Measurements from ENCODE around the gene ERI3.

Gene ERI3

DNA sequence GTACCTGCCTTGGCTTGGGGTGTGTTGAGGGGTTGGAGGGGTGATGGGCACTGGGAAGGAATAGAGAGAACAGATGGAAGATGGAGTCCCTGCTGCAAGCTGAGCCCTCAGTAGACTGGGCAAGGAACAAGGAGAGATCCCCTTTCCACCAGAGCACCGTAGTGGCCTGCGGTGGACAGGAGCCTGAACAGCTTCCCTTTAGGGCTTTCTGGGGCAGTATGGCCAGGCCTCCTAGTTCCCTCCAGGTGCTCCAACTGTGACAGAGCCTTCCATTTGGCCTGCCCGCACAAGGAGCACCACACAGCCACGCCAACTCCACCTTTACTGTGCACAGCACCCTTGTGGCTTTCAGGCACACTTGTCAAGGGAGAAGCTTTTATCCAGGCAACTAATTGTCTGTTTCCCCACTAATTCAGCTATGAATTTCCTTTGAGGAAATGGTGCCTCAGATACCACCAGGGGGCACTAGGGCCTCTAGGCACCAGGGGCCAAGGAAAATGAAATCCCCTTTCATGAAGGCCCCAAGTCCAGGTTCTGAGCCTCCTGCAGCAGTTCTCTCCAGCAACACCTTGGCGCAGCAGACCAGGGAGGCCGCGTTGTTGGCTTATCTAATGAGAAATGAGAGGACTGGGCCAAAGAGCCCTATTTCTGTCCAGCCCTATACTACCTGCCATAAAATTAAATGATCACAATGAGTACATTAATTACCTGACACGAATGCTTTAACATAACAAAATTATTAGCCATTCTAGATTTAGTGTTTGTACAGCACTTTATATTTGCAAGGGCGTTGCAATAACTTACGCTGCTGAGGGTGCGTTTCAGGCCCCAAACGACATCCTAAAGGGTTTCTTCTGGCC, 23.1 kb upstream of the ERI3 start:
- no peak for DNase-seq (ENCODE audit: low spot score)
- TF ChIP-seq, protein P1, sequence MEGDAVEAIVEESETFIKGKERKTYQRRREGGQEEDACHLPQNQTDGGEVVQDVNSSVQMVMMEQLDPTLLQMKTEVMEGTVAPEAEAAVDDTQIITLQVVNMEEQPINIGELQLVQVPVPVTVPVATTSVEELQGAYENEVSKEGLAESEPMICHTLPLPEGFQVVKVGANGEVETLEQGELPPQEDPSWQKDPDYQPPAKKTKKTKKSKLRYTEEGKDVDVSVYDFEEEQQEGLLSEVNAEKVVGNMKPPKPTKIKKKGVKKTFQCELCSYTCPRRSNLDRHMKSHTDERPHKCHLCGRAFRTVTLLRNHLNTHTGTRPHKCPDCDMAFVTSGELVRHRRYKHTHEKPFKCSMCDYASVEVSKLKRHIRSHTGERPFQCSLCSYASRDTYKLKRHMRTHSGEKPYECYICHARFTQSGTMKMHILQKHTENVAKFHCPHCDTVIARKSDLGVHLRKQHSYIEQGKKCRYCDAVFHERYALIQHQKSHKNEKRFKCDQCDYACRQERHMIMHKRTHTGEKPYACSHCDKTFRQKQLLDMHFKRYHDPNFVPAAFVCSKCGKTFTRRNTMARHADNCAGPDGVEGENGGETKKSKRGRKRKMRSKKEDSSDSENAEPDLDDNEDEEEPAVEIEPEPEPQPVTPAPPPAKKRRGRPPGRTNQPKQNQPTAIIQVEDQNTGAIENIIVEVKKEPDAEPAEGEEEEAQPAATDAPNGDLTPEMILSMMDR (IDR thresholded peaks at IDR 0.05): no peak
- Histone ChIP-seq H3K27ac (no peak overlapping the region), H3K4me3 (no peak overlapping the region)

DNA sequence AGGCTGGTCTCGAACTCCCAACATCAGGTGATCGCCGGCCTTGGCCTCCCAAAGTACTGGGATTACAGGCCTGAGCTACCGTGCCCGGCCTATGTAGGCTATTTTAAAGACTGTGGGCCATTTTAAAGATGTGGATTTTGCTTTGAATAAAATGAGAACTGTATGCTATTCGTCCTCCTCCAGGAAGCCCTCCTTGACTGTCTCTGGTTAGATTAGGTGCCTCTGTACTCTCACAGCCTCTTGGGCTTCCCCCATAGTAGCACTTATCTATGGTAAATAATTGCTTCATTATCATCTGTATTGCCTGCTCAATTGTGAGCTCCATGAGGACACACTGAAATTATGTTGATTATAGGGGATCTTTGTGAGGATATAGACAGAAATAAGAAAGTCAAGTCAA, 20.5 kb upstream of the ERI3 start:
- DNase-seq (ENCODE audit: low spot score): no peak
- Histone ChIP-seq H3K27ac (no peak overlapping the region), H3K4me3 (no peak overlapping the region)
- TF ChIP-seq, protein P1 (IDR thresholded peaks at IDR 0.05): no peak

DNA sequence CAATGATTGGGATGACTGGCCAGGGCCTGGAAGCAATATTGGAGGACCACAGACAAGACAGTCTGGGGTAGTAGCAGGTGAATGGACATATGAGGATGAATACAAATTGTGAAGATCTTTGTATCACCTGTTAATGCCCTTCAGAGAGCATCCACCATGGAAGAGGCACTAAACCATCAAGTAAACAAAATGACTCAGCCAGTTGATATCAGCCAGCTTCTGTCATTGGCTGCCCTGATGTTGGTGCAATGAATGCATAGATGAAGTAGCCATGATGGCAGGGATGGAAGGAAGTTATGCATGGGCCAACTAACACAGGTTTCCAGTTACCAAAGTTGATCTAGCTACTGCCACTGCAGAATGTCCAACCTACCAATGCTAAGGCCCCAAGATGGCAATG, 16.1 kb upstream of the ERI3 start:
- Histone ChIP-seq H3K4me3 (no peak overlapping the region), H3K27ac (no peak overlapping the region)
- no peak for DNase-seq (ENCODE audit: low spot score)
- TF ChIP-seq, protein P1 (IDR thresholded peaks at IDR 0.05): no peak

DNA sequence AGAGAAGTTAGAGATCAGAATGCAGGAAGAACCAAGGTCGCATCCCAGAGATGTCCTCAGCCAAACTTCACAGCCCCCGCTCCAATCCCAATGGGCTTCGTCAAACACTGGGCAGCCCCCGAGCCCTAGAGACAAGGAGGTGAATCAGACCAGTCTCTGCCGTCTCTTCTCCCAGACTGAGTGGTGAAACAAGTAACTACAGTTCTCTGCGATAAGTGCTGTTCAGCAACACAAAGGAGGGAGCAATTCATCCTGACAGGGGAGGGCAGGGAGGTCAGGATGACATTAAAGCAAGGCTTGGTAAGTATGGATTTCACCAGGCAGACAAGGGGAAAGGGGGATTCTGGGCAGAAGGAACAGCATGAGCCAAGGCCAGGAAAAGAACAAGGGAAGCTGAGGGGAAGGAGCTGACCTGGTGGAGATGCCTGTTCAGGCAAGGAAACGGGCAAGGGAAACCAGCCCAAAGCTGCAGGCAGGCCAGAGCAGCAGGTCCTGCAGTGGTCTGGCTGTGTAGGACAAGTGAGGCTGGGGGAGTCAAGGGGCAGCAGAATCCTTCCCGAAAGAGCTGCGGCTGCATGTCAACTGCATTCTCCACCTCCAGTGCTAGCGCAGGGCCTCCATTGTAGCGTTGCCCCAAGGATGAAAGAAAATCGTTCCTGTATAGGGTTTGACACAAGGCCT, 13.6 kb upstream of the ERI3 start:
- Histone ChIP-seq H3K4me3 (no peak overlapping the region), H3K27ac (no peak overlapping the region)
- TF ChIP-seq, protein P1 (IDR thresholded peaks at IDR 0.05): no peak
- no peak for DNase-seq (ENCODE audit: low spot score)

DNA sequence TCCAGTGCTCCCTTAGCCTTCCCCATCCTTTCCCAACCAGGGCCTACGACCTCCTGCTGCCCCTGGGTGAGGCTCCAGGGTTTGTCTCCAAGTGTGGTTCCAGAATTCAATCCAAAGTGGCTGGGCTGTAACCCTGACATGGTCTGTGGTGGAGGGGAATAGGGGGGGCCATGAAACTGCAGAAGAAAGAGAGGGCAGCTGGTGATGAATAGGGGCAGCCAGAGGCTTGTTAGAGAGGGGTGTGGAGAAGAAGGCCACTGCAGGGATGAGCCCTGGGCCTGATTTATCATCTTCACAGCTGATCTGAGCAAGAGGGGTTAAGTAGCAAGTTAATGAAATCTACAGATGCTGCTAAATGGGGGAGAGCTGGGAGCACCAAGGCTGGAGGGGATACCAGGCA, 12.9 kb upstream of the ERI3 start:
- H3K27ac ChIP-seq: no peak overlapping the region
- no peak for DNase-seq (ENCODE audit: low spot score)
- H3K4me3 ChIP-seq: no peak overlapping the region
- TF ChIP-seq, protein P1 (IDR thresholded peaks at IDR 0.05): no peak

DNA sequence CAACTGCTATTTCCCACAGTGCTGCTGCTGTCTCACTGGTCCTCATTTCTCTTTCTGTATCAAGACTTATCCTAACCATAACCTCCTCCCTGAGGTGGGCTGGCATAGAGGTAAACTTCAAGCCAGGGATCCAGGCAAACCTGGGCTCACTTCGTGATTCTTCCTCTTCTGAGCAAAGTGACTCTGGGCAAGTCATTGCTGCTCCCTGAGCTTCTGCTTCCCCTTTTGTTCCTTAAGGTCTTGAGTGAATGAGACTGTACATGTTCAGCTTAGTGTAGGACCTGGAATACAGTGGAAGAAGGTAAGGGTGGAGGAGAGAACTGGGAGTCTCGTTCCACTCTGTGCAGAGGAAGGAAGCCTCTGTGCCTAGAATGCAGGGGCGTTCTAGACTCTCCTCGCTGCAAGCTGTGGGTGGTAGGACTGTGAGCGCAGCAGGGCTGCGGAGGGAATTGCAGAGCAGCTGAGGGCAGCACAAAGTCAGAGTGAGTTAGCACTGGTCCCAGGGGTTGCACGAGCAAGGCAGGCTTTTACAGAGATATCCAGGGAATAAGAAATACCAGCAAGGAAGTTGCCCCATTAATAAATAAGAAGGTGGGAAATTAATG, 11.4 kb upstream of the ERI3 start:
- no peak for DNase-seq (ENCODE audit: low spot score)
- TF ChIP-seq, protein P1 (IDR thresholded peaks at IDR 0.05): no peak
- no peak overlapping the region for H3K27ac ChIP-seq

More for the DNA sequence above, 11.4 kb upstream of the ERI3 start:
- H3K4me3 ChIP-seq: no peak overlapping the region
